ENCODE measurements around the gene SNX15. TPM values are rescaled to one million over a fixed set of nuclear protein-coding genes. Genes with fewer than 3 reads are reported as not detected.

Gene SNX15
- polyA plus RNA-seq, 4 donors: 23.2 to 46.6 (median 31.0) TPM

GRCh38 chr11:65008873-65009272, 18.4 kb upstream of the SNX15 start:
- DNase-seq (no peak), FAIRE-seq (no peak)
- WGBS, 3 donors: 84 to 98% (median 87%) methylated on average over 2 of the region's 2 CpGs
- no peak overlapping the region for H3K4me3 ChIP-seq (ENCODE audit: low read depth in 1 of 3, low read length in 3 of 3)
- H3K9me3 ChIP-seq (ENCODE audit: control insufficient read depth in 2 of 2, insufficient read depth in 1 of 2, low read depth in 1 of 2, low read length in 1 of 2): no peaks in the 10 kb centered on the region
- peaks cover 0 to 8% (median 0%) of the 10 kb centered on the region in 3 donors for H3K4me1 ChIP-seq (ENCODE audit: control insufficient read depth in 3 of 3, insufficient read depth in 2 of 3, low read depth in 1 of 3, low read length in 2 of 3)
- H3K27me3 ChIP-seq (ENCODE audit: control insufficient read depth in 3 of 3, insufficient read depth in 3 of 3, low read length in 3 of 3): peaks cover 0 to 2% (median 0%) of the 10 kb centered on the region in 3 donors
- no peak overlapping the region for H3K27ac ChIP-seq (ENCODE audit: low read depth in 1 of 3, low read length in 2 of 3)
- no peaks in the 10 kb centered on the region for H3K36me3 ChIP-seq (ENCODE audit: control insufficient read depth in 3 of 3, insufficient read depth in 2 of 3, low read depth in 1 of 3, low read length in 3 of 3)

DNA sequence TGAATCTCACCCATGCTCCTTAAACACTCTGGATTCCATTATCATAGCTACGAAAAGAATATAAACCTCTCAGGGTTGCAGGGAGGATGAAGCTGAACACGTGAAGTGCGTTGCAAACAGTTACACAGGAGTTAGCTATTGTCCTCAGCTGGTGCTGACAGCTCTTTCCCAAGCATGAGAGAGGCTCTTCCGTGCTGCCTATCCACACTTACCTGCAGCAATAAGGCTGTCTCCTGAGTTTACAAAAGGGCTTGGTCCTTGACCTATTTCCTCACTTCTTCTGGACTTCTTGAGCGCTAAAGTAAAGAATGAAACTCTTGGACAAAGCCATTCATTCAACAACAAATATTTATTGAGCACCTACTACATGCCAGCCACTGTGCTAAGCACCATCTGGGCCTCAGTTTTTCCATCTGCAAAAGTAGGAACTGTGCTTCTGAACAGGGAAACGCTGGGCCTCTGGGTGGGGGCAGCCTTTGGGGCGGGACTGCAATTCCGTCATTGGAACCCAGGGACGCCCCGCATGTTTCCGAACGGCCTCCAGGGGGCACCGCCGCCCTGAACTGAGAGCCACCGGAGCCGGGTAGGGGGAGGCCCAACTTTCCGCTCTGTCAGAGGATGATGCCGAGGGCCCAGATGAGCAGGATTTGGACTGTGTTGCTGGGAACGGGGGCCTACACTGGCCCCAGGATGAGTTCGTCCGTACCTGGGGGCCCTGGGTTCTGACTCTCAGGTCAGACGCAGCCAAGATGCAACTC, 13.9 kb upstream of the SNX15 start:
- Histone ChIP-seq H3K36me3 (ENCODE audit: control insufficient read depth in 3 of 3, insufficient read depth in 2 of 3, low read depth in 1 of 3, low read length in 3 of 3) (peaks cover 0 to 16% (median 2%) of the 10 kb centered on the region in 3 donors), H3K27me3 (ENCODE audit: control insufficient read depth in 3 of 3, insufficient read depth in 3 of 3, low read length in 3 of 3) (peaks cover 0 to 2% (median 0%) of the 10 kb centered on the region in 3 donors), H3K4me3 (ENCODE audit: low read depth in 1 of 3, low read length in 3 of 3) (peak overlapping the region; percentile 45 to 98 (median 76)), H3K4me1 (ENCODE audit: control insufficient read depth in 3 of 3, insufficient read depth in 2 of 3, low read depth in 1 of 3, low read length in 2 of 3) (peaks cover 0 to 15% (median 0%) of the 10 kb centered on the region in 3 donors), H3K9me3 (ENCODE audit: control insufficient read depth in 2 of 2, insufficient read depth in 1 of 2, low read depth in 1 of 2, low read length in 1 of 2) (no peaks in the 10 kb centered on the region), H3K27ac (ENCODE audit: low read depth in 1 of 3, low read length in 2 of 3) (peak overlapping the region; percentile 97 to 100 (median 98))
- FAIRE-seq (no peak), DNase-seq (peak; percentile 91 to 96)
- 11 to 14% (median 11%) methylated on average over 22 of the region's 22 CpGs for WGBS, 3 donors

- peaks cover 0 to 24% (median 2%) of the 10 kb centered on the region in 3 donors for H3K36me3 ChIP-seq (ENCODE audit: control insufficient read depth in 3 of 3, insufficient read depth in 2 of 3, low read depth in 1 of 3, low read length in 3 of 3)
- 0 to 1% (median 0%) methylated on average over 73 to 96 of the region's 96 CpGs for WGBS, 3 donors
- H3K4me3 ChIP-seq (ENCODE audit: low read depth in 1 of 3, low read length in 3 of 3): peak within 1 kb of the TSS; percentile 45 to 98 (median 76)
- DNase-seq (peak; percentile 87 to 96), FAIRE-seq (no peak)
- H3K4me1 ChIP-seq (ENCODE audit: control insufficient read depth in 3 of 3, insufficient read depth in 2 of 3, low read depth in 1 of 3, low read length in 2 of 3): peaks cover 0 to 15% (median 0%) of the 10 kb centered on the region in 3 donors
- peaks cover 0 to 2% (median 0%) of the 10 kb centered on the region in 3 donors for H3K27me3 ChIP-seq (ENCODE audit: control insufficient read depth in 3 of 3, insufficient read depth in 3 of 3, low read length in 3 of 3)
- no peaks in the 10 kb centered on the region for H3K9me3 ChIP-seq (ENCODE audit: control insufficient read depth in 2 of 2, insufficient read depth in 1 of 2, low read depth in 1 of 2, low read length in 1 of 2)
- peak within 1 kb of the TSS; percentile 97 to 100 (median 98) for H3K27ac ChIP-seq (ENCODE audit: low read depth in 1 of 3, low read length in 2 of 3)
Observed at GRCh38 chr11:65013888-65014725, 13.1 kb upstream of the SNX15 start, which contains the start of gene ARL2. Gene ARL2 (plus strand): TSS chr11:65014160. CDS start chr11:65014208, 48 bp downstream.

DNA sequence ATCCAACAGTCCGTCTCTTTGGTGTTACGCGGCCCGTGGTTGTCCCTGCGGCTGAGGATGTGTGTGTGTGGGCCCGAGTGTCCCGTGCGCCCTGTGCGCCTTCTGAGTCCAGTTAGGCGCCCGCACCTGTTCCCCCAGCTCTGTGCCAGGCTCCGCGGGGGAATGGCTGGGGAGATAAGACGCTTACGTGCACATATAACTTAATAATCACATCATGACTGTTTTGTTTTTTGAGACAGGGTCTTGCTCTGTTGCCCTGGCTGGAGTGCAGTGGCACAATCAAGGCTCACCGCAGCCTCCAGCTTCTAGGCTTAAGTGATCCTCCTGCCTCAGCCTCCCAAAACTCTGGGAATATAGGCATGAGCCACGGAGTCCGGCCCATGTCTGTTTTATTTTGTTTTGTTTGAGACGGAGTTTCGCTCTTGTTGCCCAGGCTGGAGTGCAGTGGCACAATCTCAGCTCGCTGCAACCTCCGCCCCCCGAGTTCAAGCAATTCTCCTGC, 12.5 kb upstream of the SNX15 start:
- H3K27ac ChIP-seq (ENCODE audit: low read depth in 1 of 3, low read length in 2 of 3): peak overlapping the region; percentile 97 to 100 (median 98)
- peak overlapping the region; percentile 45 to 98 (median 76) for H3K4me3 ChIP-seq (ENCODE audit: low read depth in 1 of 3, low read length in 3 of 3)
- DNase-seq (no peak), FAIRE-seq (no peak)
- WGBS, 3 donors: 29 to 31% (median 30%) methylated on average over 23 of the region's 23 CpGs
- H3K4me1 ChIP-seq (ENCODE audit: control insufficient read depth in 3 of 3, insufficient read depth in 2 of 3, low read depth in 1 of 3, low read length in 2 of 3): peaks cover 0 to 15% (median 0%) of the 10 kb centered on the region in 3 donors
- H3K27me3 ChIP-seq (ENCODE audit: control insufficient read depth in 3 of 3, insufficient read depth in 3 of 3, low read length in 3 of 3): peaks cover 0 to 2% (median 0%) of the 10 kb centered on the region in 3 donors
- H3K9me3 ChIP-seq (ENCODE audit: control insufficient read depth in 2 of 2, insufficient read depth in 1 of 2, low read depth in 1 of 2, low read length in 1 of 2): no peaks in the 10 kb centered on the region
- H3K36me3 ChIP-seq (ENCODE audit: control insufficient read depth in 3 of 3, insufficient read depth in 2 of 3, low read depth in 1 of 3, low read length in 3 of 3): peaks cover 0 to 26% (median 2%) of the 10 kb centered on the region in 3 donors

- H3K4me1 ChIP-seq (ENCODE audit: control insufficient read depth in 3 of 3, insufficient read depth in 2 of 3, low read depth in 1 of 3, low read length in 2 of 3): peaks cover 0 to 15% (median 0%) of the 10 kb centered on the region in 3 donors
- H3K27me3 ChIP-seq (ENCODE audit: control insufficient read depth in 3 of 3, insufficient read depth in 3 of 3, low read length in 3 of 3): peaks cover 0 to 2% (median 0%) of the 10 kb centered on the region in 3 donors
- H3K9me3 ChIP-seq (ENCODE audit: control insufficient read depth in 2 of 2, insufficient read depth in 1 of 2, low read depth in 1 of 2, low read length in 1 of 2): no peaks in the 10 kb centered on the region
- H3K4me3 ChIP-seq (ENCODE audit: low read depth in 1 of 3, low read length in 3 of 3): no peak overlapping the region
- DNase-seq: no peak
- H3K36me3 ChIP-seq (ENCODE audit: control insufficient read depth in 3 of 3, insufficient read depth in 2 of 3, low read depth in 1 of 3, low read length in 3 of 3): peaks cover 0 to 44% (median 2%) of the 10 kb centered on the region in 3 donors
- no peak overlapping the region for H3K27ac ChIP-seq (ENCODE audit: low read depth in 1 of 3, low read length in 2 of 3)
- 78 to 83% (median 81%) methylated on average over 4 of the region's 4 CpGs for WGBS, 3 donors
- FAIRE-seq: no peak
Observed at GRCh38 chr11:65016705-65017104, 10.5 kb upstream of the SNX15 start.

- FAIRE-seq (no peak), DNase-seq (no peak)
- 96 to 98% (median 96%) methylated on average over 6 of the region's 6 CpGs for WGBS, 3 donors
- H3K27me3 ChIP-seq (ENCODE audit: control insufficient read depth in 3 of 3, insufficient read depth in 3 of 3, low read length in 3 of 3): no peaks in the 10 kb centered on the region
- H3K4me1 ChIP-seq (ENCODE audit: control insufficient read depth in 3 of 3, insufficient read depth in 2 of 3, low read depth in 1 of 3, low read length in 2 of 3): peaks cover 0 to 15% (median 0%) of the 10 kb centered on the region in 3 donors
- H3K36me3 ChIP-seq (ENCODE audit: control insufficient read depth in 3 of 3, insufficient read depth in 2 of 3, low read depth in 1 of 3, low read length in 3 of 3): peaks cover 0 to 51% (median 2%) of the 10 kb centered on the region in 3 donors
- no peak overlapping the region for H3K27ac ChIP-seq (ENCODE audit: low read depth in 1 of 3, low read length in 2 of 3)
- H3K9me3 ChIP-seq (ENCODE audit: control insufficient read depth in 2 of 2, insufficient read depth in 1 of 2, low read depth in 1 of 2, low read length in 1 of 2): no peaks in the 10 kb centered on the region
- no peak overlapping the region for H3K4me3 ChIP-seq (ENCODE audit: low read depth in 1 of 3, low read length in 3 of 3)
Observed at GRCh38 chr11:65017937-65018336, 9.3 kb upstream of the SNX15 start.

- Histone ChIP-seq H3K27ac (ENCODE audit: low read depth in 1 of 3, low read length in 2 of 3) (no peak overlapping the region), H3K4me1 (ENCODE audit: control insufficient read depth in 3 of 3, insufficient read depth in 2 of 3, low read depth in 1 of 3, low read length in 2 of 3) (peaks cover 0 to 21% (median 0%) of the 10 kb centered on the region in 3 donors)
- FAIRE-seq: no peak
Observed at GRCh38 chr11:65019824-65020223, 7.4 kb upstream of the SNX15 start.

GRCh38 chr11:65021003-65021402, 6.2 kb upstream of the SNX15 start:
- Histone ChIP-seq H3K4me1 (ENCODE audit: control insufficient read depth in 3 of 3, insufficient read depth in 2 of 3, low read depth in 1 of 3, low read length in 2 of 3) (peaks cover 0 to 18% (median 0%) of the 10 kb centered on the region in 3 donors), H3K9me3 (ENCODE audit: control insufficient read depth in 2 of 2, insufficient read depth in 1 of 2, low read depth in 1 of 2, low read length in 1 of 2) (no peaks in the 10 kb centered on the region), H3K4me3 (ENCODE audit: low read depth in 1 of 3, low read length in 3 of 3) (no peak overlapping the region), H3K27me3 (ENCODE audit: control insufficient read depth in 3 of 3, insufficient read depth in 3 of 3, low read length in 3 of 3) (no peaks in the 10 kb centered on the region), H3K27ac (ENCODE audit: low read depth in 1 of 3, low read length in 2 of 3) (no peak overlapping the region), H3K36me3 (ENCODE audit: control insufficient read depth in 3 of 3, insufficient read depth in 2 of 3, low read depth in 1 of 3, low read length in 3 of 3) (peaks cover 0 to 53% (median 2%) of the 10 kb centered on the region in 3 donors)
- 67 to 85% (median 80%) methylated on average over 3 of the region's 3 CpGs for WGBS, 3 donors
- FAIRE-seq (no peak), DNase-seq (no peak)

More at GRCh38 chr11:65019824-65020223, 7.4 kb upstream of the SNX15 start:
- Histone ChIP-seq H3K27me3 (ENCODE audit: control insufficient read depth in 3 of 3, insufficient read depth in 3 of 3, low read length in 3 of 3) (no peaks in the 10 kb centered on the region), H3K36me3 (ENCODE audit: control insufficient read depth in 3 of 3, insufficient read depth in 2 of 3, low read depth in 1 of 3, low read length in 3 of 3) (peaks cover 0 to 51% (median 2%) of the 10 kb centered on the region in 3 donors), H3K4me3 (ENCODE audit: low read depth in 1 of 3, low read length in 3 of 3) (no peak overlapping the region), H3K9me3 (ENCODE audit: control insufficient read depth in 2 of 2, insufficient read depth in 1 of 2, low read depth in 1 of 2, low read length in 1 of 2) (no peaks in the 10 kb centered on the region)
- WGBS, 3 donors: 79 to 86% (median 80%) methylated on average over 7 of the region's 7 CpGs
- no peak for DNase-seq
